Endothelial cell (in vitro differentiated cells): Measurements from ENCODE around the gene PALMD. TPM values are rescaled to one million over a fixed set of nuclear protein-coding genes. Genes with fewer than 3 reads are reported as not detected.

Experiments used
- DNase-seq: peaks from one replicate; pipeline ENCODE4 v3.0.0; 2021; ENCODE audit warnings: low spot score
- H3K27ac Mint-ChIP-seq: one replicate; pipeline ENCODE4 v1.8.0; 2021; ENCODE audit warnings: mixed read lengths, inconsistent platforms; ENCODE audit not compliant: unreplicated experiment
- H3K27me3 Mint-ChIP-seq: one replicate; pipeline ENCODE4 v1.8.0; 2021; ENCODE audit warnings: mild to moderate bottlenecking, moderate library complexity, mixed read lengths, inconsistent platforms; ENCODE audit not compliant: unreplicated experiment
- H3K36me3 Mint-ChIP-seq: one replicate; pipeline ENCODE4 v1.8.0; 2021; ENCODE audit warnings: mild to moderate bottlenecking, low read depth, mixed read lengths, inconsistent platforms; ENCODE audit not compliant: unreplicated experiment
- H3K4me1 Mint-ChIP-seq: one replicate; pipeline ENCODE4 v1.8.0; 2021; ENCODE audit warnings: mild to moderate bottlenecking, mixed read lengths, inconsistent platforms; ENCODE audit not compliant: unreplicated experiment
- H3K4me3 Mint-ChIP-seq: one replicate; pipeline ENCODE4 v1.8.0; 2021; ENCODE audit warnings: mild to moderate bottlenecking, mixed read lengths, inconsistent platforms; ENCODE audit not compliant: unreplicated experiment
- H3K9me3 Mint-ChIP-seq: one replicate; pipeline ENCODE4 v1.8.0; 2021; ENCODE audit warnings: mixed read lengths, inconsistent platforms; ENCODE audit not compliant: unreplicated experiment
- CTCF ChIP-seq: fragments of 200-600 bp; sonication (generic); IDR thresholded peaks from one replicate; pipeline ENCODE4 v1.5.0; 2021; ENCODE audit warnings: antibody characterized with exemption; ENCODE audit not compliant: unreplicated experiment
- long read RNA-seq: library from polyadenylated mRNA; unstranded; transcript quantifications from one replicate; pipeline ENCODE4 v2.0.0, GENCODE V29; 2020; ENCODE audit not compliant: unreplicated experiment
- total RNA-seq: library from RNA; stranded (reverse); fragmentation: NEBNext Ultra II Directional; extraction: Animal tissue kit (Norgen Biotek cat#: 25700); gene quantifications from one replicate; pipeline ENCODE4 v1.2.1, GENCODE V29; 2021; ENCODE audit not compliant: unreplicated experiment

The PALMD gene
- 1.9 TPM for total RNA-seq
- long read RNA-seq, partial matches to known transcripts, result 0 of 3 reads
- long read RNA-seq, other reads (novel, unspliced or antisense), result 0 of 3 reads

- no peak for DNase-seq
These were observed at the start of gene PALMD for GRCh38 chr1:99645699-99646531. Gene PALMD, plus strand, starts transcription at chr1:99646113. Its CDS starts 205 bp downstream, at chr1:99646318.

GRCh38 chr1:99598738-99599411 is 47.0 kb upstream of the PALMD start:
- H3K27ac Mint-ChIP-seq, result peak overlapping the region; percentile 72
- H3K36me3 Mint-ChIP-seq, result no peaks in the 10 kb centered on the region
- no peaks in the 10 kb centered on the region for H3K9me3 Mint-ChIP-seq
- DNase-seq, result no peak
- no peak for TF ChIP-seq CTCF
- peaks cover 42% of the 10 kb centered on the region for H3K4me1 Mint-ChIP-seq
- no peak overlapping the region for H3K4me3 Mint-ChIP-seq
- peaks cover 2% of the 10 kb centered on the region for H3K27me3 Mint-ChIP-seq

More at GRCh38 chr1:99645699-99646531, at the start of gene PALMD:
- no peak for TF ChIP-seq CTCF
- peaks cover 8% of the 10 kb centered on the region for H3K4me1 Mint-ChIP-seq
- H3K4me3 Mint-ChIP-seq, result no peak within 1 kb of the TSS
- H3K27ac Mint-ChIP-seq, result no peak within 1 kb of the TSS
- no peaks in the 10 kb centered on the region for H3K36me3 Mint-ChIP-seq
- H3K9me3 Mint-ChIP-seq, result no peaks in the 10 kb centered on the region
- H3K27me3 Mint-ChIP-seq, result no peaks in the 10 kb centered on the region

GRCh38 chr1:99599678-99600175 is 46.2 kb upstream of the PALMD start:
- Mint-ChIP-seq H3K4me3 (no peak overlapping the region), H3K4me1 (peaks cover 38% of the 10 kb centered on the region), H3K9me3 (no peaks in the 10 kb centered on the region), H3K27me3 (peaks cover 2% of the 10 kb centered on the region), H3K27ac (peak overlapping the region; percentile 96), H3K36me3 (no peaks in the 10 kb centered on the region)
- TF ChIP-seq CTCF, result no peak
- no peak for DNase-seq

- Mint-ChIP-seq H3K27me3 (peaks cover 2% of the 10 kb centered on the region), H3K27ac (peak overlapping the region; percentile 96), H3K36me3 (no peaks in the 10 kb centered on the region), H3K4me3 (no peak overlapping the region), H3K9me3 (no peaks in the 10 kb centered on the region), H3K4me1 (peaks cover 34% of the 10 kb centered on the region)
- no peak for TF ChIP-seq CTCF
- peak; percentile 11 for DNase-seq
These were observed 45.1 kb upstream of the PALMD start for GRCh38 chr1:99600782-99601181.
